MM.1S (cell line): Measurements from ENCODE around the gene PRR33.

Experiments used
- DNase-seq: peaks from one replicate; pipeline ENCODE4 v3.0.0-alpha.2; 2015
- H2AFZ ChIP-seq: fragments of 300-600 bp; sonication (generic); 2 replicates; pipeline ENCODE4 v1.6.0; 2016; ENCODE audit warnings: antibody characterized with exemption, low read length
- H3F3A ChIP-seq: fragments of 300-600 bp; sonication (generic); 2 replicates; pipeline ENCODE4 v1.6.1; 2016; ENCODE audit warnings: mild to moderate bottlenecking, antibody characterized with exemption, low read length, moderate library complexity, mixed read lengths; ENCODE audit not compliant: insufficient read depth
- H3K27ac ChIP-seq: fragments of 300-600 bp; sonication (generic); 2 replicates; pipeline ENCODE4 v1.5.1; 2016; ENCODE audit warnings: mild to moderate bottlenecking, low read length
- H3K27me3 ChIP-seq: fragments of 300-600 bp; sonication (generic); replicated peaks from 2 replicates; pipeline ENCODE4 v1.6.0; 2016; ENCODE audit warnings: low read length; ENCODE audit not compliant: insufficient read depth
- H3K36me3 ChIP-seq: fragments of 300-600 bp; sonication (generic); replicated peaks from 2 replicates; pipeline ENCODE4 v1.6.1; 2016; ENCODE audit warnings: mild to moderate bottlenecking, low read length, mixed read lengths; ENCODE audit not compliant: insufficient read depth
- H3K4me1 ChIP-seq: fragments of 300-600 bp; sonication (generic); 2 replicates; pipeline ENCODE4 v1.6.1; 2016; ENCODE audit warnings: low read length, mixed read lengths
- H3K4me2 ChIP-seq: fragments of 300-600 bp; sonication (generic); 2 replicates; pipeline ENCODE4 v1.6.0; 2016; ENCODE audit warnings: low read depth, low read length
- H3K4me3 ChIP-seq: fragments of 300-600 bp; sonication (generic); 2 replicates; pipeline ENCODE4 v1.5.1; 2016; ENCODE audit warnings: low read length, mixed read lengths
- H3K79me2 ChIP-seq: fragments of 300-600 bp; sonication (generic); 2 replicates; pipeline ENCODE4 v1.6.1; 2016; ENCODE audit warnings: mixed run types, low read length, mixed read lengths
- H3K9ac ChIP-seq: fragments of 300-600 bp; sonication (generic); 2 replicates; pipeline ENCODE4 v1.6.1; 2016; ENCODE audit warnings: low read length, mixed read lengths
- H3K9me2 ChIP-seq: fragments of 300-600 bp; sonication (generic); replicated peaks from 2 replicates; pipeline ENCODE4 v1.6.1; 2016; ENCODE audit warnings: mild to moderate bottlenecking, low read length, mixed read lengths; ENCODE audit not compliant: insufficient read depth
- H3K9me3 ChIP-seq: fragments of 300-600 bp; sonication (generic); replicated peaks from 2 replicates; pipeline ENCODE4 v1.6.1; 2016; ENCODE audit warnings: mild to moderate bottlenecking, low read length, mixed read lengths; ENCODE audit not compliant: insufficient read depth
- H4K20me1 ChIP-seq: fragments of 300-600 bp; sonication (generic); 2 replicates; pipeline ENCODE4 v1.6.1; 2016; ENCODE audit warnings: mild to moderate bottlenecking, low read length, moderate library complexity, mixed read lengths; ENCODE audit not compliant: insufficient read depth
- CTCF ChIP-seq: fragments of 300-600 bp; sonication (generic); IDR thresholded peaks from 2 replicates; pipeline ENCODE4 v1.5.1; 2016; ENCODE audit warnings: antibody characterized with exemption, low read length, mixed read lengths
- EZH2 ChIP-seq: fragments of 300-600 bp; sonication (generic); optimal IDR thresholded peaks from 2 replicates; pipeline ENCODE3; 2017; ENCODE audit warnings: low read depth, mild to moderate bottlenecking, antibody characterized with exemption, low read length, mixed read lengths
- EZH2phosphoT487 ChIP-seq: fragments of 300-600 bp; sonication (generic); IDR thresholded peaks from 2 replicates; pipeline ENCODE4 v1.6.1; 2018; ENCODE audit warnings: antibody characterized with exemption, low read length

PRR33 gene

DNA sequence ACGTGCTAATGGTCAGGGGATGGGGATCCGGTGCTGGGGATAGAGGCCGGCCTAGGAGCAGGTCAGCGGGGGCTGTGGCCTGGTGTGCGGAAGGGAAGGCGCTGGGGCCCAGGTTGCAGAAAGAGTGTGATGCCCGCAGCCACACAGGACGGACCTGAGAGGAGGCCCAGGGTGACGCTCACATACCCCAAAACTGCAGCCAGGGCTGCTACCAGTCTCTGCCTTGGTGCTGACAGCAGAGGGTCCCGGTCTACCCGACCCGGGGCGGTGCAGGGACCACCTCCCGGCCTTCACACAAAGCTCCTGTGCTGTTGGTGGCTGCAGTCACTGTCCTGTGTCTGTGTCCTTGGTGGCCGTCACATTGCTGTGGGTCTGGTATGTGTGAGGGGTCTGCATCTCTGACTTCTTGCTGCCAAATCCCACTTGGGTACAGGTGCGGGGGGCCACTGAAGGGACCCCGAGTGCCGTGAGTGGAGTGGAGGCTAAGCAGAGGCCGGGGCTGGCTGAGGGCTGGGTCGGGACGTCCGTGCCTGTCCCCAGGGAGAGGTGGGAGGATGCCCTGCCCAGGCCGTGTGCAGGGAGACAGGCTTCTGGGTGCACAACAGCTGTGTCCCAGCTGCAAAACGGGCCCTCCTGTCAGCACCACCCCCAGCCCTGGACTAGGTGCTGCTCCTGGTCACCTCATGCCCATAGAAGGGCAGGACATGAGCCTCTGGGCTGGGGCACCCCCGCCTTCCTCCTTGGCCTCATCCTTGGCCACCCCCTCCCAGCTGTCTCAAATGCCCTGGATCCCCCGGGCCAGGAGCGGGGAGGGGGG lies 37.4 kb downstream of the PRR33 start:
- H4K20me1 ChIP-seq, result no peaks in the 10 kb centered on the region; the same call in 1 of the 2 replicates
- H3K27me3 ChIP-seq, result no peaks in the 10 kb centered on the region
- H3K9me3 ChIP-seq, result no peaks in the 10 kb centered on the region
- DNase-seq, result no peak
- peaks cover 54% of the 10 kb centered on the region for H3K79me2 ChIP-seq
- no peak overlapping the region for H2AFZ ChIP-seq
- peak overlapping the region; percentile 100; the same call in 1 of the 2 replicates for H3K27ac ChIP-seq
- TF ChIP-seq EZH2phosphoT487 (no peak), EZH2 (no peak), CTCF (no peak)
- peak overlapping the region; percentile 88 for H3K4me2 ChIP-seq
- no peaks in the 10 kb centered on the region for H3K36me3 ChIP-seq
- H3K4me3 ChIP-seq, result peak overlapping the region; percentile 74
- peaks cover 46% of the 10 kb centered on the region for H3K4me1 ChIP-seq
- no peaks in the 10 kb centered on the region for H3K9me2 ChIP-seq
- H3K9ac ChIP-seq, result peak overlapping the region; percentile 86; the same call in 1 of the 2 replicates
- H3F3A ChIP-seq, result peaks cover 14% of the 10 kb centered on the region

GRCh38 chr11:1853376-1854131 lies 38.1 kb downstream of the PRR33 start:
- no peaks in the 10 kb centered on the region for H3K9me3 ChIP-seq
- peak overlapping the region; percentile 74 for H3K4me3 ChIP-seq
- no peaks in the 10 kb centered on the region for H3K36me3 ChIP-seq
- H4K20me1 ChIP-seq, result no peaks in the 10 kb centered on the region; the same call in 1 of the 2 replicates
- no peaks in the 10 kb centered on the region for H3K9me2 ChIP-seq
- no peaks in the 10 kb centered on the region; the same call in 1 of the 2 replicates for H3K27me3 ChIP-seq
- H3K4me2 ChIP-seq, result peak overlapping the region; percentile 88
- DNase-seq, result peak; percentile 19
- peaks cover 54% of the 10 kb centered on the region for H3K79me2 ChIP-seq
- peak overlapping the region; percentile 100 for H3K27ac ChIP-seq
- TF ChIP-seq CTCF, result peak; percentile 15; the same call in 1 of the 2 replicates
- TF ChIP-seq EZH2phosphoT487, result no peak
- H3K4me1 ChIP-seq, result peaks cover 46% of the 10 kb centered on the region
- peaks cover 14% of the 10 kb centered on the region for H3F3A ChIP-seq
- H2AFZ ChIP-seq, result peak overlapping the region; percentile 90; the same call in 1 of the 2 replicates
- peak overlapping the region; percentile 86 for H3K9ac ChIP-seq

- DNase-seq, result peak; percentile 88
- H3K4me2 ChIP-seq, result peak within 1 kb of the TSS; percentile 88
- peak within 1 kb of the TSS; percentile 74 for H3K4me3 ChIP-seq
- H3K9ac ChIP-seq, result peak within 1 kb of the TSS; percentile 86
- H3K4me1 ChIP-seq, result peaks cover 46% of the 10 kb centered on the region
- no peaks in the 10 kb centered on the region for H3K9me3 ChIP-seq
- H3K79me2 ChIP-seq, result peaks cover 50% of the 10 kb centered on the region
- H3K36me3 ChIP-seq, result no peaks in the 10 kb centered on the region
- H3K27ac ChIP-seq, result peak within 1 kb of the TSS; percentile 100
- H2AFZ ChIP-seq, result peak within 1 kb of the TSS; percentile 90; the same call in 1 of the 2 replicates
- H3K27me3 ChIP-seq, result no peaks in the 10 kb centered on the region; the same call in 1 of the 2 replicates
- no peaks in the 10 kb centered on the region for H3K9me2 ChIP-seq
- TF ChIP-seq CTCF (no peak), EZH2phosphoT487 (no peak), EZH2 (no peak)
- H4K20me1 ChIP-seq, result no peaks in the 10 kb centered on the region; the same call in 1 of the 2 replicates
- peaks cover 14% of the 10 kb centered on the region for H3F3A ChIP-seq
Measured at GRCh38 chr11:1852877-1853276, 38.8 kb downstream of the PRR33 start, which contains the start of gene LSP1. Gene LSP1 (plus strand): TSS chr11:1853084. CDS start chr11:1853145, 61 bp downstream.
